Activated naive CD8-positive, alpha-beta T cell treated with anti-CD3 and anti-CD28 coated beads, Interleukin-2, amount 50 U/mL, for 24 hours (primary cell): ENCODE data around the gene DUSP21.
"Not testable (repeated sequence)": the region's sequence is repeated elsewhere in the genome, so short reads cannot be mapped to it uniquely, and the experiment has no call there.

Source experiments
- ATAC-seq: fragments of 150-1000 bp; cut with Tn5 transposase; one replicate; pipeline ENCODE4 v1.10.0; 2021
- DNase-seq: peaks from one replicate; pipeline ENCODE4 v3.0.0; 2021
- H3K27ac Mint-ChIP-seq: one replicate; pipeline ENCODE4 v1.8.0; 2021; ENCODE audit warnings: mild to moderate bottlenecking, mixed read lengths
- H3K27me3 Mint-ChIP-seq: one replicate; pipeline ENCODE4 v1.8.0; 2021; ENCODE audit warnings: mixed read lengths
- H3K36me3 Mint-ChIP-seq: one replicate; pipeline ENCODE4 v1.8.0; 2021; ENCODE audit warnings: low read depth, mixed read lengths
- H3K4me1 Mint-ChIP-seq: one replicate; pipeline ENCODE4 v1.8.0; 2021; ENCODE audit warnings: mixed read lengths
- H3K4me3 Mint-ChIP-seq: one replicate; pipeline ENCODE4 v1.8.0; 2021; ENCODE audit warnings: mild to moderate bottlenecking, moderate library complexity, mixed read lengths
- H3K9me3 Mint-ChIP-seq: one replicate; pipeline ENCODE4 v1.8.0; 2021; ENCODE audit warnings: mixed read lengths

The DUSP21 gene

GRCh38 chrX:44843753-44844152, at the start of gene DUSP21:
DUSP21 (plus strand) TSS chrX:44844021; CDS start chrX:44844133, 112 bp downstream.
- no peaks in the 10 kb centered on the region for H3K9me3 Mint-ChIP-seq
- DNase-seq (no peak), ATAC-seq (no peak)
- no peak within 1 kb of the TSS for H3K4me3 Mint-ChIP-seq
- H3K36me3 Mint-ChIP-seq, result no peaks in the 10 kb centered on the region
- no peaks in the 10 kb centered on the region for H3K27me3 Mint-ChIP-seq
- no peaks in the 10 kb centered on the region for H3K4me1 Mint-ChIP-seq
- H3K27ac Mint-ChIP-seq, result no peak within 1 kb of the TSS

GRCh38 chrX:44795945-44796450, 47.8 kb upstream of the DUSP21 start:
- Mint-ChIP-seq H3K4me1 (no peaks in the 10 kb centered on the region), H3K36me3 (no peaks in the 10 kb centered on the region), H3K27ac (peak overlapping the region; percentile 12), H3K9me3 (no peaks in the 10 kb centered on the region), H3K27me3 (no peaks in the 10 kb centered on the region), H3K4me3 (no peak overlapping the region)
- DNase-seq (no peak), ATAC-seq (no peak)

DNA sequence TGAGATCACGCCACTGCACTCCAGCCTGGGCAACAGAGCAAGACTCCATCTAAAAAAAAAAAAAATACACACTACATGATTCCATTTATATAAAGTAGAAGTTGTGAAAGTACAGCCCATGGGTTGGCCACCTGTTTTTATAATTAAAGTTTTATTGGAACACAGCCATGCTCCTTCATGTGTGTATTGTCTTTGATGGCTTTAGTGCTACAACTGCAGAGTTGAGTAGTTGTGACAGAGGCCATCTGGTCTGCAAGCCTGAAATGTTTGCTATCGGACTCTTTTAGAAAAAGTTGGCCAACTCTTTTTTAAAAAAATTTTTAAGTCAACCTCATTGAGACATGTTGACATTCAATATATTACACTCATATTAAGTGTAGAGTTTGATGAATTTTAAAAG, 41.2 kb upstream of the DUSP21 start:
- H3K36me3 Mint-ChIP-seq, result no peaks in the 10 kb centered on the region
- no peak overlapping the region for H3K4me3 Mint-ChIP-seq
- H3K4me1 Mint-ChIP-seq, result no peaks in the 10 kb centered on the region
- no peaks in the 10 kb centered on the region for H3K27me3 Mint-ChIP-seq
- ATAC-seq (no peak), DNase-seq (no peak)
- H3K27ac Mint-ChIP-seq, result no peak overlapping the region
- no peaks in the 10 kb centered on the region for H3K9me3 Mint-ChIP-seq

GRCh38 chrX:44815681-44816080, 28.1 kb upstream of the DUSP21 start:
- Mint-ChIP-seq H3K4me3 (no peak overlapping the region), H3K27ac (no peak overlapping the region), H3K36me3 (no peaks in the 10 kb centered on the region), H3K4me1 (no peaks in the 10 kb centered on the region), H3K9me3 (no peaks in the 10 kb centered on the region), H3K27me3 (no peaks in the 10 kb centered on the region)
- DNase-seq (no peak), ATAC-seq (no peak)

GRCh38 chrX:44816367-44816766, 27.5 kb upstream of the DUSP21 start:
- H3K4me3 Mint-ChIP-seq, result no peak overlapping the region
- no peaks in the 10 kb centered on the region for H3K9me3 Mint-ChIP-seq
- no peaks in the 10 kb centered on the region for H3K27me3 Mint-ChIP-seq
- DNase-seq, result no peak
- ATAC-seq, result no peak
- H3K36me3 Mint-ChIP-seq, result no peaks in the 10 kb centered on the region
- no peak overlapping the region for H3K27ac Mint-ChIP-seq
- H3K4me1 Mint-ChIP-seq, result no peaks in the 10 kb centered on the region

GRCh38 chrX:44817029-44817428, 26.8 kb upstream of the DUSP21 start:
- ATAC-seq, result no peak
- H3K9me3 Mint-ChIP-seq, result peaks cover 2% of the 10 kb centered on the region
- no peak for DNase-seq
- no peak overlapping the region for H3K27ac Mint-ChIP-seq
- H3K4me3 Mint-ChIP-seq, result no peak overlapping the region
- H3K4me1 Mint-ChIP-seq, result no peaks in the 10 kb centered on the region
- no peaks in the 10 kb centered on the region for H3K36me3 Mint-ChIP-seq
- no peaks in the 10 kb centered on the region for H3K27me3 Mint-ChIP-seq

GRCh38 chrX:44822601-44823000, 21.2 kb upstream of the DUSP21 start:
- no peak for DNase-seq
- no peaks in the 10 kb centered on the region for H3K4me1 Mint-ChIP-seq
- ATAC-seq, result no peak
- peaks cover 5% of the 10 kb centered on the region for H3K9me3 Mint-ChIP-seq
- H3K27me3 Mint-ChIP-seq, result no peaks in the 10 kb centered on the region
- no peak overlapping the region for H3K4me3 Mint-ChIP-seq
- H3K36me3 Mint-ChIP-seq, result no peaks in the 10 kb centered on the region
- no peak overlapping the region for H3K27ac Mint-ChIP-seq

GRCh38 chrX:44823193-44823592, 20.6 kb upstream of the DUSP21 start:
- not testable (repeated sequence) for DNase-seq, ATAC-seq, H3K36me3 Mint-ChIP-seq, H3K4me3 Mint-ChIP-seq, H3K27me3 Mint-ChIP-seq, H3K27ac Mint-ChIP-seq, H3K9me3 Mint-ChIP-seq, H3K4me1 Mint-ChIP-seq

- Mint-ChIP-seq H3K4me1 (no peaks in the 10 kb centered on the region), H3K27me3 (no peaks in the 10 kb centered on the region), H3K4me3 (no peak overlapping the region), H3K9me3 (no peaks in the 10 kb centered on the region), H3K36me3 (no peaks in the 10 kb centered on the region), H3K27ac (no peak overlapping the region)
- ATAC-seq, result no peak
- DNase-seq, result no peak
Measured at GRCh38 chrX:44828008-44828605, 15.7 kb upstream of the DUSP21 start.

DNA sequence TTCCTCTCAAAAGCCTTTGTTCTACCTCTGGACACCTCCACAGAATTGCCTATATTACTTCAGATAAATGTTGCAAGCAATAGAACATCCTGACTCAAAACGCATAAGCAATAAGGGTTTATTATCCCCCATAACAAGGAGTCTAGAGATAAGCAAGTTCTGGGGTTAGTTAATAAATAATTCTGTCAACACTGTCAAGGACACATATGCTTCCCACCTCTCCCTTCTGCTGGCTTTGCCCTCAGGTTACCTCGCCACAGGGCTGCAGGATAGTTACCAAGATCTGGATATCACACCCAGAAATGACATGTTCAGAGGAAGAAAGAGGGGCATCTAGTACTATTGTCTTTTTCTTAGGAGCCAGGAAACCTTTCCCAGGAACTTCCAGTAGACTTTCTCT, 14.0 kb upstream of the DUSP21 start:
- H3K27ac Mint-ChIP-seq, result no peak overlapping the region
- no peak overlapping the region for H3K4me3 Mint-ChIP-seq
- DNase-seq (no peak), ATAC-seq (no peak)
- no peaks in the 10 kb centered on the region for H3K27me3 Mint-ChIP-seq
- no peaks in the 10 kb centered on the region for H3K36me3 Mint-ChIP-seq
- no peaks in the 10 kb centered on the region for H3K4me1 Mint-ChIP-seq
- H3K9me3 Mint-ChIP-seq, result no peaks in the 10 kb centered on the region

- Mint-ChIP-seq H3K9me3 (no peaks in the 10 kb centered on the region), H3K27ac (no peak overlapping the region), H3K27me3 (no peaks in the 10 kb centered on the region), H3K36me3 (no peaks in the 10 kb centered on the region), H3K4me3 (no peak overlapping the region), H3K4me1 (no peaks in the 10 kb centered on the region)
- no peak for DNase-seq
- ATAC-seq, result no peak
Measured at GRCh38 chrX:44842550-44843317, 1.1 kb upstream of the DUSP21 start.

DNA sequence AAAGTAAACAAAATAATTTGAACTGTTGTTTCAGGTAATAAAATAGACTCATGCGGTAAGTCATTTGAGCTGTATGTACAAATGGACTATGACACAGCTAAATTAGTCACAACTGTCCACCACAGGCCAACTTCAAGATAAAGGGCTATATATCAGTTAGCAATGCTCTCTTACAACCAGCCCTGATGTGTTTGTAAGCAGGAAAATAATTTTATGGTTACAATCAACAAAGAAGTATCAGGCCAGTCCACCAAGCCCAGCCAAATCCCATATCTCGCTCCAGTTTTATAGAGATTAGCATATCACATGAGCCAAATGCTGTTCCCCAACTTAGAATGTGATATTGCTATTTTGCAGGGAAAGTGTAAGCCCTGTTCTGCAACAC, 511 bp upstream of the DUSP21 start:
- Mint-ChIP-seq H3K27me3 (no peaks in the 10 kb centered on the region), H3K9me3 (no peaks in the 10 kb centered on the region), H3K27ac (no peak overlapping the region), H3K36me3 (no peaks in the 10 kb centered on the region), H3K4me3 (no peak overlapping the region), H3K4me1 (no peaks in the 10 kb centered on the region)
- DNase-seq (no peak), ATAC-seq (no peak)

GRCh38 chrX:44844204-44844603, 383 bp downstream of the DUSP21 start:
- no peaks in the 10 kb centered on the region for H3K4me1 Mint-ChIP-seq
- H3K27ac Mint-ChIP-seq, result no peak overlapping the region
- no peaks in the 10 kb centered on the region for H3K9me3 Mint-ChIP-seq
- ATAC-seq (no peak), DNase-seq (no peak)
- H3K36me3 Mint-ChIP-seq, result no peaks in the 10 kb centered on the region
- H3K4me3 Mint-ChIP-seq, result no peak overlapping the region
- no peaks in the 10 kb centered on the region for H3K27me3 Mint-ChIP-seq

- not testable (repeated sequence) for ATAC-seq, DNase-seq, H3K27me3 Mint-ChIP-seq, H3K4me3 Mint-ChIP-seq, H3K4me1 Mint-ChIP-seq, H3K36me3 Mint-ChIP-seq, H3K27ac Mint-ChIP-seq, H3K9me3 Mint-ChIP-seq
Measured at GRCh38 chrX:44850891-44851290, 7.1 kb downstream of the DUSP21 start.

DNA sequence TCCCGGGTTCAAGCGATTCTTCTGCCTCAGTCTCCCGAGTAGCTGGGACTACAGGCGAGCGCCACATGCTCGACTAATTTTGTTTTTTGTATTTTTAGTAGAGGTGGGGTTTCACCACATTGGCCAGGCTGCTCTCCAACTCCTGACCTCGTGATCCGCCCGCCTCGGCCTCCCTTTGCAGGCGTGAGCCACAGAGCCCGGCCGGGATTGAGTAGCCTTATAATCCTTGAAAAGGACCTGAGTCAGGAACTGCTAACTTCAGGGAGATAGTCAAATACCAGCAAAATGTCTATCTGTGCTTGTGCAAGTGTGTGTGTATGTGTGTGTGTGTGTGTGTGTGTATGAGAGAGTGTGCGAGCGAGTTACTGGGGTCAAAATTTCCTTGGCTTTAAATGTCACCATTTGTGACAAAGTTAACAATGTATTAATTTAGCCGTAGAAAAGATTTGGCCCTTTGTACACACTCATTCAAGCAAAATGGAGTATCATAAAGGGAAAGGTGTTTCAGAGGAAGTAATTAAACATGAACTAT, 27.4 kb downstream of the DUSP21 start:
- peaks cover 10% of the 10 kb centered on the region for H3K4me1 Mint-ChIP-seq
- H3K9me3 Mint-ChIP-seq, result no peaks in the 10 kb centered on the region
- H3K4me3 Mint-ChIP-seq, result peak overlapping the region; percentile 84
- no peak for ATAC-seq
- peaks cover 3% of the 10 kb centered on the region for H3K27me3 Mint-ChIP-seq
- H3K27ac Mint-ChIP-seq, result peak overlapping the region; percentile 68
- peaks cover 2% of the 10 kb centered on the region for H3K36me3 Mint-ChIP-seq
- DNase-seq, result no peak
